Thoracic aorta (tissue), 2 donors: Measurements from ENCODE around the gene CNOT9. TPM values are rescaled to one million over a fixed set of nuclear protein-coding genes. Genes with fewer than 3 reads are reported as not detected.
"Not testable (repeated sequence)": the region's sequence is repeated elsewhere in the genome, so short reads cannot be mapped to it uniquely, and the experiment has no call there.

Source experiments
- ATAC-seq: fragments of 150-250 bp; one replicate; pipeline ENCODE4 v1.8.0; 2017; ENCODE audit warnings: low read depth; ENCODE audit not compliant: insufficient number of reproducible peaks, low FRiP score
- DNase-seq: peaks from one replicate; pipeline ENCODE4 v3.0.0-alpha.2; 2020; ENCODE audit warnings: low spot score
- H3K27ac ChIP-seq, 2 donors: fragments of 200-600 bp; sonication (generic); 1 replicate in 1 of 2; 2 replicates in 1 of 2; pipeline ENCODE4 v1.5.1; 2016; ENCODE audit warnings: mild to moderate bottlenecking in 2 of 2, moderate library complexity in 2 of 2
- H3K27me3 ChIP-seq: fragments of 200-600 bp; sonication (generic); replicated peaks from 2 replicates; pipeline ENCODE4 v1.6.0; 2016; ENCODE audit warnings: mild to moderate bottlenecking; ENCODE audit not compliant: insufficient read depth
- H3K36me3 ChIP-seq: fragments of 200-600 bp; sonication (generic); one replicate; pipeline ENCODE4 v1.5.1; 2016
- H3K4me1 ChIP-seq, 2 donors: fragments of 200-600 bp; sonication (generic); 1 replicate in 1 of 2; 2 replicates in 1 of 2; pipeline versions ENCODE4 v1.5.1 to v1.6.0; 2016; ENCODE audit warnings: low read depth in 2 of 2, mild to moderate bottlenecking in 1 of 2; ENCODE audit not compliant: control insufficient read depth in 1 of 2
- H3K4me3 ChIP-seq: fragments of 200-600 bp; sonication (generic); 2 replicates; pipeline ENCODE4 v1.5.1; 2016; ENCODE audit warnings: mild to moderate bottlenecking
- H3K9me3 ChIP-seq: fragments of 200-600 bp; sonication (generic); 2 replicates; pipeline ENCODE4 v1.5.1; 2016
- CTCF ChIP-seq: fragments of 200-600 bp; sonication (generic); IDR thresholded peaks from one replicate; pipeline ENCODE4 v1.5.1; 2019; ENCODE audit warnings: antibody characterized with exemption
- total RNA-seq, 2 donors: library from RNA; depleted of rRNA; stranded (reverse); fragments of >200 nt; gene quantifications; one replicate each; pipeline versions ENCODE4 v1.1.0 to v1.2.3, GENCODE V29; 2016

Gene CNOT9
- total RNA-seq, 2 donors from 2014 or later: 33.7 to 59.5 TPM

- ATAC-seq (no peak), DNase-seq (no peak)
- Histone ChIP-seq H3K4me3 (no peak overlapping the region), H3K4me1 (no peaks in the 10 kb centered on the region), H3K27ac (no peak overlapping the region), H3K9me3 (no peaks in the 10 kb centered on the region), H3K36me3 (peaks cover 11% of the 10 kb centered on the region), H3K27me3 (no peaks in the 10 kb centered on the region)
- TF ChIP-seq CTCF: no peak
Measured at GRCh38 chr2:218536804-218537494, 31.7 kb upstream of the CNOT9 start.

GRCh38 chr2:218540015-218540414, 28.6 kb upstream of the CNOT9 start:
- ATAC-seq (no peak), DNase-seq (no peak)
- Histone ChIP-seq H3K9me3 (no peaks in the 10 kb centered on the region), H3K27ac (no peak overlapping the region), H3K36me3 (peaks cover 9% of the 10 kb centered on the region), H3K4me1 (no peaks in the 10 kb centered on the region), H3K4me3 (no peak overlapping the region), H3K27me3 (no peaks in the 10 kb centered on the region)
- no peak for TF ChIP-seq CTCF

GRCh38 chr2:218546012-218546411, 22.6 kb upstream of the CNOT9 start:
- Histone ChIP-seq H3K4me1 (no peaks in the 10 kb centered on the region), H3K4me3 (no peak overlapping the region), H3K9me3 (no peaks in the 10 kb centered on the region), H3K27ac (no peak overlapping the region), H3K27me3 (no peaks in the 10 kb centered on the region), H3K36me3 (peaks cover 35% of the 10 kb centered on the region)
- ATAC-seq: no peak
- no peak for DNase-seq
- no peak for TF ChIP-seq CTCF

- DNase-seq (no peak), ATAC-seq (no peak)
- Histone ChIP-seq H3K27me3 (no peaks in the 10 kb centered on the region), H3K4me1 (no peaks in the 10 kb centered on the region), H3K9me3 (no peaks in the 10 kb centered on the region), H3K4me3 (no peak overlapping the region), H3K27ac (no peak overlapping the region), H3K36me3 (peaks cover 33% of the 10 kb centered on the region)
- no peak for TF ChIP-seq CTCF
Measured at GRCh38 chr2:218547511-218547910, 21.1 kb upstream of the CNOT9 start.

- H3K36me3 ChIP-seq: peaks cover 35% of the 10 kb centered on the region
- H3K27ac ChIP-seq: no peak overlapping the region
- no peaks in the 10 kb centered on the region for H3K4me1 ChIP-seq
- H3K27me3 ChIP-seq: no peaks in the 10 kb centered on the region
- ATAC-seq: no peak
- no peaks in the 10 kb centered on the region for H3K9me3 ChIP-seq
- no peak for TF ChIP-seq CTCF
- no peak for DNase-seq
- H3K4me3 ChIP-seq: no peak overlapping the region
Measured at GRCh38 chr2:218547978-218548377, 20.7 kb upstream of the CNOT9 start.

- H3K4me3 ChIP-seq, H3K27ac ChIP-seq, H3K4me1 ChIP-seq, ATAC-seq, H3K9me3 ChIP-seq, DNase-seq, H3K27me3 ChIP-seq: not testable (repeated sequence)
- H3K36me3 ChIP-seq: peaks cover 17% of the 10 kb centered on the region
Measured at GRCh38 chr2:218554225-218554624, 14.4 kb upstream of the CNOT9 start.
